PC-9 (cell line): ENCODE data around the gene SLC44A1. TPM values are rescaled to one million over a fixed set of nuclear protein-coding genes. Genes with fewer than 3 reads are reported as not detected.

Source experiments
- BruUV-seq: library from RNA; stranded (reverse); fragments of 400-500 nt; replicated peaks from 2 replicates; lab custom pipeline; 2021; lab: Mats Ljungman, UMichigan
- CTCF ChIA-PET: fragments of 300-600 bp; sonication (Branson Sonifier 250); formaldehyde crosslinking; loops from one replicate; lab custom pipeline; 2022; ENCODE audit warnings: antibody characterized with exemption; lab: Charles Lee
- POLR2A ChIA-PET: fragments of 300-600 bp; sonication (Branson Sonifier 250); formaldehyde crosslinking; loops from one replicate; lab custom pipeline; 2022; ENCODE audit warnings: antibody characterized with exemption; ENCODE audit not compliant: unreplicated experiment; lab: Charles Lee
- DNase-seq, 2 experiments: peaks; one replicate each; pipeline versions ENCODE4 v3.0.0 to v3.0.0-alpha.2; 2015 to 2022; ENCODE audit warnings: mixed read lengths in 1 of 2
- H2AFZ ChIP-seq: fragments of 200-600 bp; sonication (generic); 2 replicates; pipeline ENCODE4 v1.8.1; 2017; ENCODE audit warnings: antibody characterized with exemption
- H3F3A ChIP-seq: fragments of 200-600 bp; sonication (generic); 2 replicates; pipeline ENCODE4 v1.8.1; 2017; ENCODE audit warnings: antibody characterized with exemption, mild to moderate bottlenecking, low read depth; ENCODE audit not compliant: insufficient read depth
- H3K27ac ChIP-seq: fragments of 200-600 bp; sonication (generic); 2 replicates; pipeline ENCODE4 v1.6.1; 2016; ENCODE audit warnings: mixed run types
- H3K27me3 ChIP-seq: fragments of 200-600 bp; sonication (generic); 2 replicates; pipeline ENCODE4 v1.6.1; 2016; ENCODE audit warnings: low read depth, mixed run types; ENCODE audit not compliant: insufficient read depth
- H3K36me3 ChIP-seq: fragments of 200-600 bp; sonication (generic); 2 replicates; pipeline ENCODE4 v1.6.1; 2016; ENCODE audit warnings: low read depth, mixed run types
- H3K4me1 ChIP-seq: fragments of 200-600 bp; sonication (generic); replicated peaks from 2 replicates; pipeline ENCODE4 v1.6.1; 2016; ENCODE audit warnings: mixed run types; ENCODE audit not compliant: insufficient read depth
- H3K4me2 ChIP-seq: fragments of 200-600 bp; sonication (generic); 2 replicates; pipeline ENCODE4 v1.6.1; 2017; ENCODE audit warnings: mixed run types
- H3K4me3 ChIP-seq: fragments of 200-600 bp; sonication (generic); 2 replicates; pipeline ENCODE4 v1.6.1; 2016; ENCODE audit warnings: mixed run types
- H3K79me2 ChIP-seq: fragments of 200-600 bp; sonication (generic); 2 replicates; pipeline ENCODE4 v1.6.1; 2017; ENCODE audit warnings: low read depth, mixed run types
- H3K9me2 ChIP-seq: fragments of 200-600 bp; sonication (generic); 2 replicates; pipeline ENCODE4 v1.8.1; 2017; ENCODE audit warnings: mild to moderate bottlenecking; ENCODE audit not compliant: insufficient read depth
- H3K9me3 ChIP-seq: fragments of 200-600 bp; sonication (generic); 2 replicates; pipeline ENCODE4 v1.8.1; 2016; ENCODE audit warnings: low read depth; ENCODE audit not compliant: insufficient read depth
- H4K20me1 ChIP-seq: fragments of 200-600 bp; sonication (generic); 2 replicates; pipeline ENCODE4 v1.8.1; 2017; ENCODE audit not compliant: insufficient read depth
- EZH2 ChIP-seq: fragments of 200-600 bp; sonication (generic); IDR thresholded peaks from 2 replicates; pipeline ENCODE4 v1.8.0; 2017; ENCODE audit warnings: antibody characterized with exemption, low read depth
- intact Hi-C: fragments of 100-400 bp; cut with micrococcal nuclease; formaldehyde crosslinking; loops from one replicate; pipeline ENCODE4 v1.10.0; 2022; ENCODE audit not compliant: unreplicated experiment
- total RNA-seq: library from RNA; stranded (reverse); gene quantifications from 2 replicates; pipeline ENCODE4 v1.2.3, GENCODE V29; 2021
- TF ChIP-seq, protein P1 (sequence below): fragments of 200-600 bp; sonication (generic); conservative IDR thresholded peaks from 2 replicates; pipeline ENCODE4 v1.6.1; 2017; ENCODE audit warnings: mixed run types, antibody characterized with exemption, mild to moderate bottlenecking, moderate library complexity

The SLC44A1 gene
- total RNA-seq, 1 experiment from 2014 or later: 95.2 TPM

DNA sequence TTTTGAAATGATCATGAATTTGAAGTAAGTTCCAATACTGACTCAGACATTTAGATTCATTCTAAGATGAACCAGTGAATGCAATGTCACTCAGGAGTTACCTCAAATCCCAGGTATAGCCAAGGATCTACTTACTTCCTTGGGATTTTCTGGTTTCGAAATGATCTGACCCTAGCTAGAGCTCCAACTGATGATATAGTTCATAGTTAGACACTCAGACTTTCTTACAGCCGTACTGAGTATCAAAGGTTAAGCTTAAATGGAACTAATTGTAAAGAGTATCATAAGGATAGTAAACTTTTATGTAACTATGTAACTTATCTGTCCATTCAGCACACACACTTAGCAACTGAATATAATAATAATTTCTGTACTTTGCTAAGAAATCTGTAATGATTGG is 119.4 kb downstream of the SLC44A1 start:
- Histone ChIP-seq H4K20me1 (no peaks in the 10 kb centered on the region), H3F3A (no peaks in the 10 kb centered on the region), H3K27ac (no peak overlapping the region), H3K79me2 (no peaks in the 10 kb centered on the region), H3K4me1 (no peaks in the 10 kb centered on the region), H3K9me2 (no peaks in the 10 kb centered on the region), H3K36me3 (no peaks in the 10 kb centered on the region; the same call in 1 of the 2 replicates), H3K9me3 (no peaks in the 10 kb centered on the region), H2AFZ (no peak overlapping the region), H3K27me3 (no peaks in the 10 kb centered on the region), H3K4me3 (no peak overlapping the region), H3K4me2 (no peak overlapping the region)
- no TSS peak for BruUV-seq
- no peak for DNase-seq
- CTCF ChIA-PET: interaction anchor here (0.7 kb wide), 1 partner anchor 41 kb away, joined by 4 read pairs; no protein-coding TSS in a partner anchor
- POLR2A ChIA-PET: no interaction called here
- intact Hi-C loops: no loop called here
- TF ChIP-seq, protein P1, sequence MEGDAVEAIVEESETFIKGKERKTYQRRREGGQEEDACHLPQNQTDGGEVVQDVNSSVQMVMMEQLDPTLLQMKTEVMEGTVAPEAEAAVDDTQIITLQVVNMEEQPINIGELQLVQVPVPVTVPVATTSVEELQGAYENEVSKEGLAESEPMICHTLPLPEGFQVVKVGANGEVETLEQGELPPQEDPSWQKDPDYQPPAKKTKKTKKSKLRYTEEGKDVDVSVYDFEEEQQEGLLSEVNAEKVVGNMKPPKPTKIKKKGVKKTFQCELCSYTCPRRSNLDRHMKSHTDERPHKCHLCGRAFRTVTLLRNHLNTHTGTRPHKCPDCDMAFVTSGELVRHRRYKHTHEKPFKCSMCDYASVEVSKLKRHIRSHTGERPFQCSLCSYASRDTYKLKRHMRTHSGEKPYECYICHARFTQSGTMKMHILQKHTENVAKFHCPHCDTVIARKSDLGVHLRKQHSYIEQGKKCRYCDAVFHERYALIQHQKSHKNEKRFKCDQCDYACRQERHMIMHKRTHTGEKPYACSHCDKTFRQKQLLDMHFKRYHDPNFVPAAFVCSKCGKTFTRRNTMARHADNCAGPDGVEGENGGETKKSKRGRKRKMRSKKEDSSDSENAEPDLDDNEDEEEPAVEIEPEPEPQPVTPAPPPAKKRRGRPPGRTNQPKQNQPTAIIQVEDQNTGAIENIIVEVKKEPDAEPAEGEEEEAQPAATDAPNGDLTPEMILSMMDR: no peak

DNA sequence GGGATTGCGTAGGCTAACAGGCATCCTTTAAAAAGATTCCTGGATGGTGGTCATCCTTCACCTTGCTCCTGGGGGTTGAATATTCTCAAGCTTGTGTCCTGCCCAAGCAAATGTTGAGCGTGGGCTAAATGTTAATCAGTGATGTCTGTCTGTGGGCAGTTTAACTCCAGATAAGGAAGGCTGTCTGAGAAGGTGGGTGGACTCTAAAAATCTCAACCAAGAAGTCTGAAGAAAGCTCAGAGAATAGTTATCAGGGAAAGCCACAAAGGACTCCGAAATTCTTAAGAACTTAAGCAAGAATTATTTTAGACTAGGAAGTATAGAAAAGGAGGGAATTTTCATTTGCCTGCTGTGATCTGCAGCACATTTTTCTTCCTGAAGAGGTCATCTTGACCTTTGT is 125.5 kb downstream of the SLC44A1 start:
- no peak overlapping the region for H3K4me2 ChIP-seq
- H3K27me3 ChIP-seq: no peaks in the 10 kb centered on the region
- intact Hi-C loops: no loop called here
- no peak overlapping the region for H3K27ac ChIP-seq
- H3K4me3 ChIP-seq: no peak overlapping the region
- DNase-seq: no peak
- no peaks in the 10 kb centered on the region for H3K9me2 ChIP-seq
- H3K36me3 ChIP-seq: peaks cover 5% of the 10 kb centered on the region; the same call in 1 of the 2 replicates
- no peaks in the 10 kb centered on the region for H3F3A ChIP-seq
- no peaks in the 10 kb centered on the region for H3K79me2 ChIP-seq
- ChIA-PET CTCF (no interaction called here), POLR2A (no interaction called here)
- BruUV-seq: no TSS peak
- H3K4me1 ChIP-seq: no peaks in the 10 kb centered on the region
- TF ChIP-seq EZH2: no peak
- TF ChIP-seq, protein P1: no peak
- no peaks in the 10 kb centered on the region for H3K9me3 ChIP-seq
- no peak overlapping the region for H2AFZ ChIP-seq
- H4K20me1 ChIP-seq: no peaks in the 10 kb centered on the region

DNA sequence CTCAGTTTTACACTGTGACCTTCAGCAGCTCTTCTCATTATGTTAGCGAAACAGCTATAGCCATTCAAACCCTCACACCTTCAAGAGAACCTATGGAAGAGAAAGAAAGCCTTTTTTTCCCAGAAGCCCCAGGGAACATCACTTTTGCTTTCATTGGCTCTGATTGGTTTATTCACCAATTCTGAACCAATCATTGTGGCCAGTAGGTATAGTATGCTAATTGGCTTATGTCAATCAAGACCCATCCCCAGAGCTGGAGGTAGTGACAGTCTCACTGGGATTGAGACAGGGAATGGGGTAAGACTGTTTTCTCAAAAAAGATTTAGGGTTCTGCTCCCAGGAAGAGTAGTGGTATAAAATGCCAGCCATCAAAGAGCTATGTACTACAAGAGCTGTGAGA is 129.3 kb downstream of the SLC44A1 start:
- TF ChIP-seq, protein P1: no peak
- no peak for TF ChIP-seq EZH2
- no TSS peak for BruUV-seq

More for the DNA sequence above, 129.3 kb downstream of the SLC44A1 start:
- Histone ChIP-seq H3K9me2 (no peaks in the 10 kb centered on the region), H4K20me1 (no peaks in the 10 kb centered on the region), H3F3A (no peaks in the 10 kb centered on the region), H3K4me3 (no peak overlapping the region), H3K27ac (no peak overlapping the region), H2AFZ (no peak overlapping the region), H3K4me1 (no peaks in the 10 kb centered on the region), H3K27me3 (no peaks in the 10 kb centered on the region), H3K36me3 (peaks cover 6% of the 10 kb centered on the region; the same call in 1 of the 2 replicates), H3K79me2 (no peaks in the 10 kb centered on the region), H3K9me3 (no peaks in the 10 kb centered on the region), H3K4me2 (no peak overlapping the region)
- ChIA-PET POLR2A (interaction anchor here (0.6 kb wide), 2 partner anchors 8 to 197 kb away, joined by 4 to 5 read pairs; no protein-coding TSS in a partner anchor), CTCF (no interaction called here)
- intact Hi-C loops: no loop called here
- no peak for DNase-seq
